ENCODE measurements around the gene HOXA9.

HOXA9 gene

GRCh38 chr7:27163288-27164044 lies 1.9 kb downstream of the HOXA9 start:
- DNase-seq, result no peak

GRCh38 chr7:27162561-27163287 lies 2.6 kb downstream of the HOXA9 start:
- no peak for DNase-seq

GRCh38 chr7:27161721-27162560 lies 3.4 kb downstream of the HOXA9 start:
- DNase-seq, result no peak

- DNase-seq, result no peak
Observed at GRCh38 chr7:27161214-27161720, 4.1 kb downstream of the HOXA9 start.

GRCh38 chr7:27160546-27161213 lies 4.7 kb downstream of the HOXA9 start:
- peak; percentile 82 for DNase-seq

GRCh38 chr7:27160145-27160545 lies 5.2 kb downstream of the HOXA9 start:
- peak; percentile 59 for DNase-seq

- no peak for DNase-seq
Observed at GRCh38 chr7:27159266-27160144, 5.8 kb downstream of the HOXA9 start.

GRCh38 chr7:27158436-27159265 lies 6.7 kb downstream of the HOXA9 start:
- DNase-seq, result no peak

GRCh38 chr7:27157702-27158431 lies 7.5 kb downstream of the HOXA9 start:
- DNase-seq, result no peak

GRCh38 chr7:27156916-27157701 lies 8.2 kb downstream of the HOXA9 start:
- DNase-seq, result no peak

GRCh38 chr7:27156508-27156898 lies 8.8 kb downstream of the HOXA9 start, which contains the start of gene HOXA7:
HOXA7 (minus strand) TSS chr7:27156675; CDS start chr7:27156545, 130 bp downstream.
- peak; percentile 75 for DNase-seq

- DNase-seq, result peak; percentile 70
Observed at GRCh38 chr7:27155816-27156507, 9.4 kb downstream of the HOXA9 start.

- no peak for DNase-seq
Observed at GRCh38 chr7:27154901-27155815, 10.2 kb downstream of the HOXA9 start.

GRCh38 chr7:27154369-27154768 lies 11.0 kb downstream of the HOXA9 start:
- DNase-seq, result no peak

- no peak for DNase-seq
Observed at GRCh38 chr7:27153526-27153925, 11.8 kb downstream of the HOXA9 start.

- no peak for DNase-seq
Observed at GRCh38 chr7:27152816-27153442, 12.4 kb downstream of the HOXA9 start.
